Panc1 (cell line): ENCODE data around the gene HADHA. TPM values are rescaled to one million over a fixed set of nuclear protein-coding genes. Genes with fewer than 3 reads are reported as not detected.

Source experiments
- ATAC-seq: fragments of 200-7000 bp; cut with Tn5 transposase; 2 replicates; pipeline ENCODE4 v1.9.1; 2020; ENCODE audit warnings: mild to moderate bottlenecking, moderate library complexity
- BruUV-seq: library from RNA; stranded (reverse); fragments of 400-500 nt; replicated peaks from 2 replicates; lab custom pipeline; 2021; lab: Mats Ljungman, UMichigan
- CTCF ChIA-PET: fragments of 300-600 bp; sonication (Branson Sonifier 250); formaldehyde crosslinking; loops from one replicate; lab custom pipeline; 2022; ENCODE audit warnings: antibody characterized with exemption; lab: Charles Lee
- POLR2A ChIA-PET: fragments of 300-600 bp; sonication (Branson Sonifier 250); formaldehyde crosslinking; loops from one replicate; lab custom pipeline; 2022; ENCODE audit warnings: antibody characterized with exemption; lab: Charles Lee
- DNase-seq: peaks from one replicate; pipeline ENCODE4 v3.0.0-alpha.2; 2010; ENCODE audit warnings: low read depth, low spot score
- H3K27ac ChIP-seq: 2 replicates; pipeline ENCODE4 v1.5.1; 2011; ENCODE audit warnings: mild to moderate bottlenecking, low read length, inconsistent platforms
- H3K27me3 ChIP-seq: fragments of 200-500 bp; sonication (Bioruptor generic); 2 replicates; pipeline ENCODE4 v1.6.0; 2014; ENCODE audit warnings: low read length, inconsistent platforms; ENCODE audit not compliant: control insufficient read depth, insufficient read depth
- H3K36me3 ChIP-seq: fragments of 200-500 bp; sonication (Bioruptor generic); 2 replicates; pipeline ENCODE4 v1.5.1; 2014; ENCODE audit warnings: inconsistent platforms, mild to moderate bottlenecking, low read length, moderate library complexity; ENCODE audit not compliant: control insufficient read depth, insufficient read depth
- H3K4me1 ChIP-seq: 2 replicates; pipeline ENCODE4 v1.5.1; 2011; ENCODE audit warnings: inconsistent platforms, mild to moderate bottlenecking, low read length, moderate library complexity; ENCODE audit not compliant: control insufficient read depth, insufficient read depth
- H3K4me3 ChIP-seq, 2 experiments: 2 replicates each; pipeline ENCODE4 v1.5.1; 2011 to 2012; ENCODE audit warnings: low read depth in 2 of 2, low read length in 2 of 2, mild to moderate bottlenecking in 2 of 2, inconsistent platforms in 1 of 2, moderate library complexity in 1 of 2
- H3K9me3 ChIP-seq: fragments of 200-500 bp; sonication (Bioruptor generic); 2 replicates; pipeline ENCODE4 v1.5.1; 2014; ENCODE audit warnings: low read depth, mild to moderate bottlenecking, inconsistent platforms, low read length, moderate library complexity; ENCODE audit not compliant: control insufficient read depth, insufficient read depth
- POLR2AphosphoS5 ChIP-seq: IDR thresholded peaks from 2 replicates; pipeline ENCODE4 v1.6.1; 2012; ENCODE audit warnings: mild to moderate bottlenecking, low read depth, low read length, moderate library complexity
- REST ChIP-seq, 2 experiments: IDR thresholded peaks; 2 replicates each; pipeline ENCODE4 v1.6.1; 2011 to 2012; ENCODE audit warnings: low read depth in 2 of 2, control low read depth in 1 of 2, low read length in 1 of 2, mild to moderate bottlenecking in 1 of 2, moderate library complexity in 1 of 2; ENCODE audit not compliant: insufficient read depth in 1 of 2
- SIN3A ChIP-seq: IDR thresholded peaks from 2 replicates; pipeline ENCODE4 v1.6.1; 2012; ENCODE audit warnings: low read depth, mild to moderate bottlenecking, low read length, moderate library complexity, borderline replicate concordance; ENCODE audit not compliant: insufficient read depth
- TCF7L2 ChIP-seq: IDR thresholded peaks from 2 replicates; pipeline ENCODE4 v1.6.1; 2011; ENCODE audit warnings: mild to moderate bottlenecking, low read depth, low read length, inconsistent platforms
- in situ Hi-C: cut with HindIII; loops from 2 replicates; pipeline ENCODE4 v1.10.0; 2016; ENCODE audit warnings: low sequenced_read_pairs, low pct_unique_long_range_greater_than_20kb
- intact Hi-C: fragments of 100-400 bp; cut with micrococcal nuclease; formaldehyde crosslinking; loops from one replicate; pipeline ENCODE4 v1.10.0; 2022; ENCODE audit not compliant: unreplicated experiment
- total RNA-seq: library from RNA; stranded (reverse); gene quantifications from one replicate; pipeline ENCODE4 v1.2.1, GENCODE V29; 2021; ENCODE audit not compliant: unreplicated experiment
- TF ChIP-seq, protein P1 (sequence below): fragments of 450-650 bp; IDR thresholded peaks from 2 replicates; pipeline ENCODE4 v1.5.1; 2017; ENCODE audit warnings: mild to moderate bottlenecking

HADHA gene
- total RNA-seq, 1 experiment from 2014 or later: 148 TPM

GRCh38 chr2:26182887-26183630 lies 61.4 kb downstream of the HADHA start:
- POLR2A ChIA-PET: no interaction called here
- H3K4me1 ChIP-seq: peaks cover 10% of the 10 kb centered on the region
- CTCF ChIA-PET: no interaction called here
- no peaks in the 10 kb centered on the region for H3K36me3 ChIP-seq
- no peak overlapping the region for H3K4me3 ChIP-seq
- BruUV-seq: no TSS peak
- no peaks in the 10 kb centered on the region for H3K9me3 ChIP-seq
- no peak overlapping the region for H3K27ac ChIP-seq
- no peaks in the 10 kb centered on the region for H3K27me3 ChIP-seq
- in situ Hi-C loops (no loop called here), intact Hi-C loops (no loop called here)
- ATAC-seq (no peak), DNase-seq (no peak)
- TF ChIP-seq, protein P1, sequence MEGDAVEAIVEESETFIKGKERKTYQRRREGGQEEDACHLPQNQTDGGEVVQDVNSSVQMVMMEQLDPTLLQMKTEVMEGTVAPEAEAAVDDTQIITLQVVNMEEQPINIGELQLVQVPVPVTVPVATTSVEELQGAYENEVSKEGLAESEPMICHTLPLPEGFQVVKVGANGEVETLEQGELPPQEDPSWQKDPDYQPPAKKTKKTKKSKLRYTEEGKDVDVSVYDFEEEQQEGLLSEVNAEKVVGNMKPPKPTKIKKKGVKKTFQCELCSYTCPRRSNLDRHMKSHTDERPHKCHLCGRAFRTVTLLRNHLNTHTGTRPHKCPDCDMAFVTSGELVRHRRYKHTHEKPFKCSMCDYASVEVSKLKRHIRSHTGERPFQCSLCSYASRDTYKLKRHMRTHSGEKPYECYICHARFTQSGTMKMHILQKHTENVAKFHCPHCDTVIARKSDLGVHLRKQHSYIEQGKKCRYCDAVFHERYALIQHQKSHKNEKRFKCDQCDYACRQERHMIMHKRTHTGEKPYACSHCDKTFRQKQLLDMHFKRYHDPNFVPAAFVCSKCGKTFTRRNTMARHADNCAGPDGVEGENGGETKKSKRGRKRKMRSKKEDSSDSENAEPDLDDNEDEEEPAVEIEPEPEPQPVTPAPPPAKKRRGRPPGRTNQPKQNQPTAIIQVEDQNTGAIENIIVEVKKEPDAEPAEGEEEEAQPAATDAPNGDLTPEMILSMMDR: no peak
- no peak for TF ChIP-seq TCF7L2
- TF ChIP-seq REST (IDR thresholded peaks at IDR 0.05; ENCODE audit: insufficient read depth in 1 of 2, low read depth in 2 of 2, low read length in 1 of 2): no peak
- TF ChIP-seq SIN3A: no peak
- TF ChIP-seq POLR2AphosphoS5: no peak

- TF ChIP-seq SIN3A: no peak
- no peak for TF ChIP-seq REST (IDR thresholded peaks at IDR 0.05; ENCODE audit: insufficient read depth in 1 of 2, low read depth in 2 of 2, low read length in 1 of 2)
- TF ChIP-seq POLR2AphosphoS5: no peak
- TF ChIP-seq, protein P1: no peak
- no peak for TF ChIP-seq TCF7L2
- Histone ChIP-seq H3K36me3 (no peaks in the 10 kb centered on the region), H3K4me1 (peaks cover 10% of the 10 kb centered on the region), H3K27ac (no peak overlapping the region), H3K27me3 (no peaks in the 10 kb centered on the region), H3K9me3 (no peaks in the 10 kb centered on the region), H3K4me3 (no peak overlapping the region)
- BruUV-seq: no TSS peak
- POLR2A ChIA-PET: no interaction called here
- in situ Hi-C loops (no loop called here), intact Hi-C loops (no loop called here)
- DNase-seq (no peak), ATAC-seq (no peak)
- CTCF ChIA-PET: no interaction called here
Measured at GRCh38 chr2:26182441-26182840, 62.0 kb downstream of the HADHA start.
